Testis (tissue), 2 donors: Measurements from ENCODE around the gene HK2.

Experiments used
- POLR2A ChIP-seq: fragments of 450-650 bp; IDR thresholded peaks from one replicate; pipeline ENCODE4 v1.6.1; 2017; ENCODE audit warnings: antibody characterized with exemption, mild to moderate bottlenecking, moderate library complexity
- TF ChIP-seq, protein P1 (sequence below), 3 experiments: fragments of 450-650 bp in 2 of 3; fragments of 200-600 bp in 1 of 3; sonication (generic) in 1 of 3; IDR thresholded peaks; one replicate each; pipeline ENCODE4 v1.5.1; 2016 to 2019; ENCODE audit warnings: antibody characterized with exemption in 3 of 3, mild to moderate bottlenecking in 2 of 3, moderate library complexity in 1 of 3

DNA sequence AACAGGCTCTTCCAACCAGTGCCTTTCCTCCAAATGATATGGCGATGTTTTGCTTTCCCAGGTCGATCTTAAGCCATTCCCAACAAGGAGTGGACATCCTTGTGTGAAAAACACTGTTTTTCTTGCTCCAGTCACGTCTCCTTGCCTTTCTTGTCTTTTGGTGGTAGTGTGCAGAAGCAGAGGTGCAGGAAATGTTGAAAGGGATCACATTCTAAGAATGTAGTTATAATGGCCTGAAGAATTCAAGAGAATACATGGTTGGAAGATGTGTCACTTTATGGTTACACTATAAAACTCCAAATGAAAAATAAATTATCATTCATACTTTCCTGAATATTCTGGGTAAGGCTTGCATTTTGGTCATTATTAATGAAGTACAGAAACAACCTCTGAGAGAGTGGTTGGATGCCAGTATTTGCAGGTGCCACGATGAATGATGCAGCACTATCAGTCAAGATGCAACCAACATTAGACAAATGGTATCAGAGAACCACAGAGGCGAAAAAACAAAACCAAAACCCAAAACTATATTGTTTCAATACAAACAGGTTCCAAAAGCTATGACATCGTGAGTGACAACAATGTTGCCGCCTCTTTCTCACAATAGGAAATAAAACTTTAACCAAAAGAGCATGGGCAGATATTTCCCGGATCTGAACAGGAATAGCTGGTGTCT, 97.0 kb downstream of the HK2 start:
- TF ChIP-seq, protein P1, sequence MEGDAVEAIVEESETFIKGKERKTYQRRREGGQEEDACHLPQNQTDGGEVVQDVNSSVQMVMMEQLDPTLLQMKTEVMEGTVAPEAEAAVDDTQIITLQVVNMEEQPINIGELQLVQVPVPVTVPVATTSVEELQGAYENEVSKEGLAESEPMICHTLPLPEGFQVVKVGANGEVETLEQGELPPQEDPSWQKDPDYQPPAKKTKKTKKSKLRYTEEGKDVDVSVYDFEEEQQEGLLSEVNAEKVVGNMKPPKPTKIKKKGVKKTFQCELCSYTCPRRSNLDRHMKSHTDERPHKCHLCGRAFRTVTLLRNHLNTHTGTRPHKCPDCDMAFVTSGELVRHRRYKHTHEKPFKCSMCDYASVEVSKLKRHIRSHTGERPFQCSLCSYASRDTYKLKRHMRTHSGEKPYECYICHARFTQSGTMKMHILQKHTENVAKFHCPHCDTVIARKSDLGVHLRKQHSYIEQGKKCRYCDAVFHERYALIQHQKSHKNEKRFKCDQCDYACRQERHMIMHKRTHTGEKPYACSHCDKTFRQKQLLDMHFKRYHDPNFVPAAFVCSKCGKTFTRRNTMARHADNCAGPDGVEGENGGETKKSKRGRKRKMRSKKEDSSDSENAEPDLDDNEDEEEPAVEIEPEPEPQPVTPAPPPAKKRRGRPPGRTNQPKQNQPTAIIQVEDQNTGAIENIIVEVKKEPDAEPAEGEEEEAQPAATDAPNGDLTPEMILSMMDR (IDR thresholded peaks at IDR 0.05) = no peak
- TF ChIP-seq POLR2A = no peak
